K562 (cell line): ENCODE results near the gene SMIM22. TPM values are rescaled to one million over a fixed set of nuclear protein-coding genes. Genes with fewer than 3 reads are reported as not detected.

Experiments used
- CAMTA2 ChIP-seq: fragments of 250-450 bp; sonication (Bioruptor Pico); conservative IDR thresholded peaks from 2 replicates; pipeline ENCODE4 v1.5.1; 2022
- GTF2A2 ChIP-seq: IDR thresholded peaks from 2 replicates; pipeline ENCODE4 v1.6.1; 2016; ENCODE audit warnings: mild to moderate bottlenecking, missing genetic modification characterization, missing compliant biosample characterization
- PHF8 ChIP-seq: fragments of 200-600 bp; sonication (generic); IDR thresholded peaks from 2 replicates; pipeline ENCODE4 v1.6.1; 2012; ENCODE audit warnings: mixed run types, mild to moderate bottlenecking, inconsistent platforms, low read length, moderate library complexity, borderline replicate concordance
- ZFP30 ChIP-seq: fragments of 250-450 bp; sonication (Bioruptor Pico); IDR thresholded peaks from 2 replicates; pipeline ENCODE4 v1.8.0; 2022; ENCODE audit warnings: moderate library complexity, mild to moderate bottlenecking, inconsistent platforms, borderline replicate concordance
- ZFX ChIP-seq: sonication (generic); formaldehyde crosslinking; IDR thresholded peaks from 2 replicates; pipeline ENCODE4 v1.8.0; 2022; ENCODE audit warnings: mild to moderate bottlenecking, missing genetic modification reagents, moderate library complexity
- polyA plus RNA-seq, 8 experiments: library from polyadenylated mRNA; depleted of rRNA in 4 of 8; stranded (reverse) in 5 of 8; unstranded in 3 of 8; fragments of >200 nt; fragmentation: Nextera tagmentation in 2 of 8; fragmentation: Illumina TruSeq in 1 of 8; extraction: Ambion mirVana in 2 of 8; extraction: Trizol in 1 of 8; gene quantifications; 2 replicates each; pipeline versions ENCODE4 v1.2.1 to v1.2.3, GENCODE V29; 2011 to 2014; ENCODE audit warnings: inconsistent platforms in 1 of 8, missing spikeins in 1 of 8
- total RNA-seq, 7 experiments: library from RNA; depleted of rRNA in 6 of 7; stranded (reverse); fragments of >200 nt in 6 of 7; fragmentation: Illumina TruSeq in 2 of 7; extraction: Trizol in 2 of 7; gene quantifications; 2 replicates each; pipeline versions ENCODE4 v1.2.1 to v1.2.3, GENCODE V29; 2011 to 2021; ENCODE audit warnings: low replicate concordance in 1 of 7
- TF ChIP-seq, protein P1 (sequence below), 2 experiments: fragments of 450-650 bp in 1 of 2; sonication (generic) in 1 of 2; formaldehyde crosslinking in 1 of 2; IDR thresholded peaks; 2 replicates each; pipeline versions ENCODE4 v1.7.1 to v1.9.0; 2016 to 2022; ENCODE audit warnings: inconsistent platforms in 1 of 2, mild to moderate bottlenecking in 1 of 2, missing genetic modification reagents in 1 of 2

SMIM22 gene
- total and polyA plus RNA-seq, 9 of the 15 experiments (the other 6 are each of a cell fraction or from before 2014, with no cell fraction given) = not detected

DNA sequence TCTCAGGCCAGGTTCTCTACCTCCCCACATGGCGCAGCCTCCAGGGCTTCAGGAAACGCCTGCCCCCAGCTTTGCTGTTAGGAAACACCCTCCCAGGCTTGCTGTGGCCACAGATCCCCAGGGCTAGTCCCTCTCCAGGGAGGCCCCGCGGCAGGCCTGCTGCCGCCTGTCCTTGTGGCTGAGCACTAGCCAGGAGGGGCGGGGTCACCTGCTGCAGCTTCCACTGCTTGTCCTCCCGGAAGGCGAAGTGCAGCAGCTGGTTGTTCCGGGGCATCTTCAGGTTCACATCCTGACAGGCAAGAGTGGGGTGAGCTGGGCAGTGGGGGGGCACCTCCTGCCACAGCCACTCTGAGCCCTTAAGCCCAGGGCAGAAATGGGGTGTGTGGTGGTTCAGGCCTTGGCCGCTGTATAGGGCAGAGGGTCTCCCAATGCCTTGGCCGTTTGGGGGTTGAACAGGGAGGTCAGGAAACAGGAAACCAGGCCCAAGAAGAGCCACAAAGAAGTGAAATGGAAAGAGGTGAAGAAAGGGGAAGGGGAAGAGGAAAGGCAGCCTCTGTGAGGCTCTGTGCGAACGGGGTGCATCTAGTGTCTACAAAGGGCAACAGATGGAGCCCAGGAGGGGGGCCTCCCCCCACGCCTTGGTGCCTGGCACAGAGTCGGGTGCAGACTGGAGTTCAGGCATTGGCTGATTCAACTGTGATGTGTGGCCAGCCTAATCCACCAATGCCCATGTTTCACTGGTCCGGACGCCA, 5.3 kb downstream of the SMIM22 start (continued):
- TF ChIP-seq, protein P1, sequence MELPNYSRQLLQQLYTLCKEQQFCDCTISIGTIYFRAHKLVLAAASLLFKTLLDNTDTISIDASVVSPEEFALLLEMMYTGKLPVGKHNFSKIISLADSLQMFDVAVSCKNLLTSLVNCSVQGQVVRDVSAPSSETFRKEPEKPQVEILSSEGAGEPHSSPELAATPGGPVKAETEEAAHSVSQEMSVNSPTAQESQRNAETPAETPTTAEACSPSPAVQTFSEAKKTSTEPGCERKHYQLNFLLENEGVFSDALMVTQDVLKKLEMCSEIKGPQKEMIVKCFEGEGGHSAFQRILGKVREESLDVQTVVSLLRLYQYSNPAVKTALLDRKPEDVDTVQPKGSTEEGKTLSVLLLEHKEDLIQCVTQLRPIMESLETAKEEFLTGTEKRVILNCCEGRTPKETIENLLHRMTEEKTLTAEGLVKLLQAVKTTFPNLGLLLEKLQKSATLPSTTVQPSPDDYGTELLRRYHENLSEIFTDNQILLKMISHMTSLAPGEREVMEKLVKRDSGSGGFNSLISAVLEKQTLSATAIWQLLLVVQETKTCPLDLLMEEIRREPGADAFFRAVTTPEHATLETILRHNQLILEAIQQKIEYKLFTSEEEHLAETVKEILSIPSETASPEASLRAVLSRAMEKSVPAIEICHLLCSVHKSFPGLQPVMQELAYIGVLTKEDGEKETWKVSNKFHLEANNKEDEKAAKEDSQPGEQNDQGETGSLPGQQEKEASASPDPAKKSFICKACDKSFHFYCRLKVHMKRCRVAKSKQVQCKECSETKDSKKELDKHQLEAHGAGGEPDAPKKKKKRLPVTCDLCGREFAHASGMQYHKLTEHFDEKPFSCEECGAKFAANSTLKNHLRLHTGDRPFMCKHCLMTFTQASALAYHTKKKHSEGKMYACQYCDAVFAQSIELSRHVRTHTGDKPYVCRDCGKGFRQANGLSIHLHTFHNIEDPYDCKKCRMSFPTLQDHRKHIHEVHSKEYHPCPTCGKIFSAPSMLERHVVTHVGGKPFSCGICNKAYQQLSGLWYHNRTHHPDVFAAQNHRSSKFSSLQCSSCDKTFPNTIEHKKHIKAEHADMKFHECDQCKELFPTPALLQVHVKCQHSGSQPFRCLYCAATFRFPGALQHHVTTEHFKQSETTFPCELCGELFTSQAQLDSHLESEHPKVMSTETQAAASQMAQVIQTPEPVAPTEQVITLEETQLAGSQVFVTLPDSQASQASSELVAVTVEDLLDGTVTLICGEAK (IDR thresholded peaks at IDR 0.05) = peak; percentile 48; the same call in 1 of the 2 replicates
- TF ChIP-seq, protein P1 (CRISPR knock-in tag; IDR thresholded peaks at IDR 0.05) = no peak
- TF ChIP-seq GTF2A2 (tag) = no peak
- no peak for TF ChIP-seq CAMTA2
- no peak for TF ChIP-seq ZFP30
- peak; percentile 39 for TF ChIP-seq ZFX
- TF ChIP-seq PHF8 = peak; percentile 31; the same call in 1 of the 2 replicates
- TF ChIP-seq, all 486 proteins: peak for 10
